HepG2 (cell line): ENCODE data around the gene TEKT5. TPM values are rescaled to one million over a fixed set of nuclear protein-coding genes. Genes with fewer than 3 reads are reported as not detected.

Experiments
- ARNT ChIP-seq: fragments of 450-650 bp; IDR thresholded peaks from 2 replicates; pipeline ENCODE4 v1.6.1; 2017
- EP300 ChIP-seq, 3 experiments: sonication (generic) in 1 of 3; formaldehyde crosslinking in 1 of 3; IDR thresholded peaks; 2 replicates each; pipeline versions ENCODE4 v1.5.1 to v1.6.1; 2011 to 2020; ENCODE audit warnings: low read depth in 2 of 3, low read length in 2 of 3, borderline replicate concordance in 1 of 3, improper control_type of control experiment in 1 of 3, mild to moderate bottlenecking in 1 of 3, missing genetic modification reagents in 1 of 3, moderate library complexity in 1 of 3
- JUN ChIP-seq: sonication (generic); formaldehyde crosslinking; IDR thresholded peaks from 2 replicates; pipeline ENCODE4 v1.4.0; 2020; ENCODE audit warnings: mild to moderate bottlenecking, missing genetic modification reagents
- ZBTB40 ChIP-seq, 2 experiments: fragments of 450-650 bp in 1 of 2; sonication (generic) in 1 of 2; formaldehyde crosslinking in 1 of 2; IDR thresholded peaks; 2 replicates each; pipeline versions ENCODE4 v1.6.1 to v1.8.0; 2016 to 2022; ENCODE audit warnings: antibody characterized with exemption in 1 of 2, mild to moderate bottlenecking in 1 of 2, missing genetic modification reagents in 1 of 2
- ZUFSP ChIP-seq: sonication (generic); formaldehyde crosslinking; IDR thresholded peaks from 2 replicates; pipeline ENCODE4 v1.9.0; 2021; ENCODE audit warnings: missing genetic modification reagents, mild to moderate bottlenecking, borderline replicate concordance
- ZXDC ChIP-seq: sonication (generic); formaldehyde crosslinking; IDR thresholded peaks from 2 replicates; pipeline ENCODE4 v1.5.0; 2020; ENCODE audit warnings: mild to moderate bottlenecking, missing genetic modification reagents
- polyA plus RNA-seq, 8 experiments: library from polyadenylated mRNA; depleted of rRNA in 3 of 8; stranded (reverse) in 7 of 8; unstranded in 1 of 8; fragments of >200 nt; fragmentation: Illumina TruSeq in 4 of 8; extraction: Trizol in 4 of 8; gene quantifications; 2 replicates each; pipeline versions ENCODE4 v1.2.1 to v1.2.3, GENCODE V29; 2011 to 2016; ENCODE audit warnings: low read depth in 4 of 8, missing spikeins in 1 of 8, mixed read lengths in 1 of 8; ENCODE audit not compliant: insufficient read depth in 1 of 8
- total RNA-seq, 5 experiments: library from RNA; depleted of rRNA; stranded (reverse); fragments of >200 nt; fragmentation: Illumina TruSeq; extraction: Trizol; gene quantifications; 2 replicates each; pipeline ENCODE4 v1.2.3, GENCODE V29; 2016; ENCODE audit warnings: low read depth in 1 of 5
- TF ChIP-seq, protein P1 (sequence below): sonication (generic); formaldehyde crosslinking; IDR thresholded peaks from 2 replicates; pipeline ENCODE4 v1.4.0; 2020; ENCODE audit warnings: missing genetic modification reagents
- TF ChIP-seq, protein P2 (sequence below): sonication (generic); formaldehyde crosslinking; IDR thresholded peaks from 2 replicates; pipeline ENCODE4 v1.8.0; 2022; ENCODE audit warnings: mild to moderate bottlenecking, missing genetic modification reagents, moderate library complexity
- TF ChIP-seq, protein P3 (sequence below): sonication (generic); formaldehyde crosslinking; IDR thresholded peaks from 2 replicates; pipeline ENCODE4 v1.8.0; 2022; ENCODE audit warnings: mild to moderate bottlenecking, missing genetic modification reagents, moderate library complexity

TEKT5 gene
- total and polyA plus RNA-seq, 2 of the 13 experiments (the other 11 are each of a cell fraction or from before 2014, with no cell fraction given): 0.16 TPM; not detected in 1

- no peak for TF ChIP-seq JUN (CRISPR knock-in tag)
- TF ChIP-seq ARNT: no peak
- TF ChIP-seq ZXDC (CRISPR knock-in tag): no peak
- TF ChIP-seq, protein P1, sequence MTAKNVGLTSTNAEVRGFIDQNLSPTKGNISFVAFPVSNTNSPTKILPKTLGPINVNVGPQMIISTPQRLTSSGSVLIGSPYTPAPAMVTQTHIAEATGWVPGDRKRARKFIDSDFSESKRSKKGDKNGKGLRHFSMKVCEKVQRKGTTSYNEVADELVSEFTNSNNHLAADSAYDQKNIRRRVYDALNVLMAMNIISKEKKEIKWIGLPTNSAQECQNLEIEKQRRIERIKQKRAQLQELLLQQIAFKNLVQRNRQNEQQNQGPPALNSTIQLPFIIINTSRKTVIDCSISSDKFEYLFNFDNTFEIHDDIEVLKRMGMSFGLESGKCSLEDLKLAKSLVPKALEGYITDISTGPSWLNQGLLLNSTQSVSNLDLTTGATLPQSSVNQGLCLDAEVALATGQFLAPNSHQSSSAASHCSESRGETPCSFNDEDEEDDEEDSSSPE (CRISPR knock-in tag): no peak
- no peak for TF ChIP-seq ZUFSP (CRISPR knock-in tag)
- peak in 1 of 2 experiments; percentile 24; a peak in 1 of 4 replicates for TF ChIP-seq EP300 (IDR thresholded peaks at IDR 0.05; ENCODE audit: low read depth in 2 of 2, low read length in 2 of 2)
- no peak for TF ChIP-seq EP300 (CRISPR knock-in tag; IDR thresholded peaks at IDR 0.05; ENCODE audit: borderline replicate concordance)
- TF ChIP-seq, protein P2, sequence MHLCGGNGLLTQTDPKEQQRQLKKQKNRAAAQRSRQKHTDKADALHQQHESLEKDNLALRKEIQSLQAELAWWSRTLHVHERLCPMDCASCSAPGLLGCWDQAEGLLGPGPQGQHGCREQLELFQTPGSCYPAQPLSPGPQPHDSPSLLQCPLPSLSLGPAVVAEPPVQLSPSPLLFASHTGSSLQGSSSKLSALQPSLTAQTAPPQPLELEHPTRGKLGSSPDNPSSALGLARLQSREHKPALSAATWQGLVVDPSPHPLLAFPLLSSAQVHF (CRISPR knock-in tag): no peak
- TF ChIP-seq, protein P3, sequence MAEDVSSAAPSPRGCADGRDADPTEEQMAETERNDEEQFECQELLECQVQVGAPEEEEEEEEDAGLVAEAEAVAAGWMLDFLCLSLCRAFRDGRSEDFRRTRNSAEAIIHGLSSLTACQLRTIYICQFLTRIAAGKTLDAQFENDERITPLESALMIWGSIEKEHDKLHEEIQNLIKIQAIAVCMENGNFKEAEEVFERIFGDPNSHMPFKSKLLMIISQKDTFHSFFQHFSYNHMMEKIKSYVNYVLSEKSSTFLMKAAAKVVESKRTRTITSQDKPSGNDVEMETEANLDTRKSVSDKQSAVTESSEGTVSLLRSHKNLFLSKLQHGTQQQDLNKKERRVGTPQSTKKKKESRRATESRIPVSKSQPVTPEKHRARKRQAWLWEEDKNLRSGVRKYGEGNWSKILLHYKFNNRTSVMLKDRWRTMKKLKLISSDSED (CRISPR knock-in tag): no peak
- TF ChIP-seq ZBTB40 (IDR thresholded peaks at IDR 0.05): no peak
- TF ChIP-seq ZBTB40 (CRISPR knock-in tag; IDR thresholded peaks at IDR 0.05): no peak
Measured at GRCh38 chr16:10656618-10657017, 38.1 kb downstream of the TEKT5 start (continued).
